Hepatocyte (in vitro differentiated cells): ENCODE data around the gene SGCD.

Source experiments
- EZH2 ChIP-seq: fragments of 200-600 bp; sonication (generic); IDR thresholded peaks from 2 replicates; pipeline ENCODE4 v1.6.1; 2016; ENCODE audit warnings: antibody characterized with exemption, mild to moderate bottlenecking, borderline replicate concordance
- EZH2phosphoT487 ChIP-seq: fragments of 200-600 bp; sonication (generic); IDR thresholded peaks from one replicate; pipeline ENCODE4 v1.6.1; 2018; ENCODE audit warnings: antibody characterized with exemption, mild to moderate bottlenecking, low read depth, moderate library complexity; ENCODE audit not compliant: unreplicated experiment, severe bottlenecking
- TF ChIP-seq, protein P1 (sequence below): fragments of 200-600 bp; sonication (generic); IDR thresholded peaks from 2 replicates; pipeline ENCODE4 v1.5.1; 2016; ENCODE audit warnings: antibody characterized with exemption, mild to moderate bottlenecking; ENCODE audit not compliant: poor library complexity

DNA sequence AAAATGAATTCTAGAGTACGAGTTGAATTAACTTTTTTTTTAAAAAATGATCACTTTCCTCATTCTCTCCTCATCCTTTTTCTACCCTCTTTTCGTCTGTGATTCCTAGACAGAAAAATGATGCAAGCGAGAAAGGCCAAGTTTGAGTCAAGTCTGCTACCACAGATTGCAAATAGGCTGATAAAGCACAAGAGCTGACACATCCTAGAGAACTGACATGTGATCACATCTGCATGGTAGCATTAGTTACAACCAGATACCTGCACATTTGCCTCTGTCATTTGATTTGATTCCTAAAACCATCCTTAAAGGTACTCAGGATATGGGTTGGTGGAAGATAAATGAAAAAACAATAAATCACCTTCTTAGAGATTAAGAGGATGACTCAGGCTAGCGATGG lies 297.7 kb downstream of the SGCD start:
- TF ChIP-seq, protein P1, sequence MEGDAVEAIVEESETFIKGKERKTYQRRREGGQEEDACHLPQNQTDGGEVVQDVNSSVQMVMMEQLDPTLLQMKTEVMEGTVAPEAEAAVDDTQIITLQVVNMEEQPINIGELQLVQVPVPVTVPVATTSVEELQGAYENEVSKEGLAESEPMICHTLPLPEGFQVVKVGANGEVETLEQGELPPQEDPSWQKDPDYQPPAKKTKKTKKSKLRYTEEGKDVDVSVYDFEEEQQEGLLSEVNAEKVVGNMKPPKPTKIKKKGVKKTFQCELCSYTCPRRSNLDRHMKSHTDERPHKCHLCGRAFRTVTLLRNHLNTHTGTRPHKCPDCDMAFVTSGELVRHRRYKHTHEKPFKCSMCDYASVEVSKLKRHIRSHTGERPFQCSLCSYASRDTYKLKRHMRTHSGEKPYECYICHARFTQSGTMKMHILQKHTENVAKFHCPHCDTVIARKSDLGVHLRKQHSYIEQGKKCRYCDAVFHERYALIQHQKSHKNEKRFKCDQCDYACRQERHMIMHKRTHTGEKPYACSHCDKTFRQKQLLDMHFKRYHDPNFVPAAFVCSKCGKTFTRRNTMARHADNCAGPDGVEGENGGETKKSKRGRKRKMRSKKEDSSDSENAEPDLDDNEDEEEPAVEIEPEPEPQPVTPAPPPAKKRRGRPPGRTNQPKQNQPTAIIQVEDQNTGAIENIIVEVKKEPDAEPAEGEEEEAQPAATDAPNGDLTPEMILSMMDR, result no peak
- no peak for TF ChIP-seq EZH2
- TF ChIP-seq EZH2phosphoT487, result no peak
